ENCODE measurements around the gene PUSL1.

The PUSL1 gene

GRCh38 chr1:1292851-1293250 is 15.5 kb upstream of the PUSL1 start:
- Histone ChIP-seq H3K9me3 (ENCODE audit: control insufficient read depth, insufficient read depth, low read length) (no peaks in the 10 kb centered on the region; the same call in 1 of the 2 replicates), H3K4me2 (ENCODE audit: low read length) (no peak overlapping the region), H3K4me3 (ENCODE audit: low read length) (no peak overlapping the region), H4K20me1 (ENCODE audit: control insufficient read depth, insufficient read depth, low read depth, low read length) (no peaks in the 10 kb centered on the region), H3K79me2 (ENCODE audit: control insufficient read depth, low read length) (no peaks in the 10 kb centered on the region), H3K27ac (ENCODE audit: low read depth, low read length) (no peak overlapping the region), H3K9me2 (replicated peaks; ENCODE audit: control insufficient read depth, low read length) (no peaks in the 10 kb centered on the region), H3K4me1 (ENCODE audit: control insufficient read depth, low read length) (no peaks in the 10 kb centered on the region), H3K36me3 (ENCODE audit: control insufficient read depth, low read length) (no peaks in the 10 kb centered on the region), H3K27me3 (ENCODE audit: control insufficient read depth, low read length) (no peaks in the 10 kb centered on the region), H3F3A (ENCODE audit: control insufficient read depth, insufficient read depth) (no peaks in the 10 kb centered on the region)
- TF ChIP-seq EZH2phosphoT487 (IDR thresholded peaks at IDR 0.05; ENCODE audit: borderline replicate concordance, low read length) (no peak), CTCF (IDR thresholded peaks at IDR 0.05; ENCODE audit: low read depth, low read length, poor library complexity, severe bottlenecking) (no peak)

- Histone ChIP-seq H3K36me3 (ENCODE audit: control insufficient read depth, low read length) (no peaks in the 10 kb centered on the region), H4K20me1 (ENCODE audit: control insufficient read depth, insufficient read depth, low read depth, low read length) (no peaks in the 10 kb centered on the region), H3K27ac (ENCODE audit: low read depth, low read length) (no peak overlapping the region), H3K4me2 (ENCODE audit: low read length) (no peak overlapping the region), H3K4me1 (ENCODE audit: control insufficient read depth, low read length) (no peaks in the 10 kb centered on the region), H3F3A (ENCODE audit: control insufficient read depth, insufficient read depth) (no peaks in the 10 kb centered on the region), H3K79me2 (ENCODE audit: control insufficient read depth, low read length) (no peaks in the 10 kb centered on the region), H3K4me3 (ENCODE audit: low read length) (no peak overlapping the region), H3K27me3 (ENCODE audit: control insufficient read depth, low read length) (no peaks in the 10 kb centered on the region), H3K9me3 (ENCODE audit: control insufficient read depth, insufficient read depth, low read length) (no peaks in the 10 kb centered on the region; the same call in 1 of the 2 replicates), H3K9me2 (replicated peaks; ENCODE audit: control insufficient read depth, low read length) (no peaks in the 10 kb centered on the region)
- TF ChIP-seq CTCF (IDR thresholded peaks at IDR 0.05; ENCODE audit: low read depth, low read length, poor library complexity, severe bottlenecking), result no peak
- no peak for TF ChIP-seq EZH2phosphoT487 (IDR thresholded peaks at IDR 0.05; ENCODE audit: borderline replicate concordance, low read length)
These were observed 14.8 kb upstream of the PUSL1 start for GRCh38 chr1:1293263-1294249.

GRCh38 chr1:1294250-1294890 is 14.0 kb upstream of the PUSL1 start:
- H3K27me3 ChIP-seq (ENCODE audit: control insufficient read depth, low read length), result no peaks in the 10 kb centered on the region
- H4K20me1 ChIP-seq (ENCODE audit: control insufficient read depth, insufficient read depth, low read depth, low read length), result no peaks in the 10 kb centered on the region
- no peaks in the 10 kb centered on the region for H3F3A ChIP-seq (ENCODE audit: control insufficient read depth, insufficient read depth)
- H3K9me3 ChIP-seq (ENCODE audit: control insufficient read depth, insufficient read depth, low read length), result no peaks in the 10 kb centered on the region; the same call in 1 of the 2 replicates
- H3K79me2 ChIP-seq (ENCODE audit: control insufficient read depth, low read length), result no peaks in the 10 kb centered on the region
- no peaks in the 10 kb centered on the region for H3K9me2 ChIP-seq (replicated peaks; ENCODE audit: control insufficient read depth, low read length)
- H3K4me2 ChIP-seq (ENCODE audit: low read length), result no peak overlapping the region
- H3K27ac ChIP-seq (ENCODE audit: low read depth, low read length), result no peak overlapping the region
- H3K4me1 ChIP-seq (ENCODE audit: control insufficient read depth, low read length), result no peaks in the 10 kb centered on the region
- TF ChIP-seq CTCF (IDR thresholded peaks at IDR 0.05; ENCODE audit: low read depth, low read length, poor library complexity, severe bottlenecking) (no peak), EZH2phosphoT487 (IDR thresholded peaks at IDR 0.05; ENCODE audit: borderline replicate concordance, low read length) (no peak)
- H3K36me3 ChIP-seq (ENCODE audit: control insufficient read depth, low read length), result no peaks in the 10 kb centered on the region
- no peak overlapping the region for H3K4me3 ChIP-seq (ENCODE audit: low read length)

Data from DOHH2 (cell line).